WTC11 (cell line): ENCODE data around the gene NFS1.

ENCODE experiments used
- AFF4 ChIP-seq: sonication (generic); formaldehyde crosslinking; IDR thresholded peaks from 2 replicates; pipeline ENCODE4 v1.8.1; 2023; ENCODE audit warnings: mild to moderate bottlenecking, missing genetic modification reagents, borderline replicate concordance
- ATF1 ChIP-seq: sonication (generic); formaldehyde crosslinking; IDR thresholded peaks from 2 replicates; pipeline ENCODE4 v1.8.1; 2023; ENCODE audit warnings: mild to moderate bottlenecking, moderate library complexity, missing genetic modification reagents
- CTCF ChIP-seq: fragments of 200-600 bp; IDR thresholded peaks from 2 replicates; pipeline ENCODE4 v1.8.0; 2022; ENCODE audit warnings: antibody characterized with exemption
- E2F4 ChIP-seq: sonication (generic); formaldehyde crosslinking; IDR thresholded peaks from 2 replicates; pipeline ENCODE4 v1.8.1; 2022; ENCODE audit warnings: low read depth, mild to moderate bottlenecking, moderate library complexity, missing genetic modification reagents, borderline replicate concordance
- ESRRA ChIP-seq: sonication (generic); formaldehyde crosslinking; IDR thresholded peaks from 2 replicates; pipeline ENCODE4 v1.8.1; 2022; ENCODE audit warnings: mild to moderate bottlenecking, missing genetic modification reagents, borderline replicate concordance
- NFYB ChIP-seq: sonication (generic); formaldehyde crosslinking; conservative IDR thresholded peaks from 2 replicates; pipeline ENCODE4 v1.8.0; 2022; ENCODE audit warnings: low read depth, missing genetic modification reagents
- TF ChIP-seq, protein P1 (sequence below): sonication (generic); formaldehyde crosslinking; IDR thresholded peaks from 2 replicates; pipeline ENCODE4 v1.8.1; 2023; ENCODE audit warnings: mild to moderate bottlenecking, missing genetic modification reagents, moderate library complexity
- TF ChIP-seq, protein P2 (sequence below): sonication (generic); formaldehyde crosslinking; IDR thresholded peaks from 2 replicates; pipeline ENCODE4 v1.8.0; 2022; ENCODE audit warnings: mild to moderate bottlenecking, missing genetic modification reagents
- TF ChIP-seq, protein P3 (sequence below): sonication (generic); formaldehyde crosslinking; IDR thresholded peaks from 2 replicates; pipeline ENCODE4 v1.8.1; 2022; ENCODE audit warnings: mild to moderate bottlenecking, moderate library complexity, missing genetic modification reagents

DNA sequence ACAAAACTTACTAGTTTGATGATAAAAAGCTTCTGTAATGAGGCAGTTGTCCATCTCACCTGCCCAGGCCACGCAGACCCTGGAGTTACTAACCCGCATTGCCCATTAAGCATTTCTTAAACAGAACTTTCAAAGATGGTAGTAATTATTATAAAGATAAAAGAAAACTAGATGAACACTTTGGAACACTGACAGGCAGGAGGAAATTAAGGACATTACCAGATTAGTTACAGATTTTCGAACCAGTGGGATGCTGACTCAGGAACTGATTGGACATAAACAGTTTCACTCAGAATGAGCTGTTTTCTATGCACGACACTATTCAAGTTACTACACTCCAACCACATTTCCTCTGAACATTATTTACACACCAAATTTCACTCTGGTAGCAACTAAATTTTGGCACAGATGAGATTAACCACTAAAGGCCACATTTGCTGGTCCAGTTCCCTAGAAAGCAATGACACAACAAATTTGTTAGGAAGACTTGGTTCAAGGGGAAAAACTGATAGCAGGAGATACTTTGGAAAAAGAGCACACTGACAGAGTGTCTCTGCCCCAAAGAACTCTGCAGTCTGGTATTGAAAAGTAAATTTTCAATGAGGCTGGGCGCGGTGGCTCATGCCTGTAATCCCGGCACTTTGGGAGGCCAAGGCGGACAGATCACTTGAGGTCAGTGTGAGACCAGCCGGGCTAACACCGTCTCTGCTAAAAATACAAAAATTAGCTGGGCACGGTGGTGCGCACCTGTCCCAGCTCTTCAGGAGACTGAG lies 3.1 kb upstream of the NFS1 start:
- TF ChIP-seq, protein P1, sequence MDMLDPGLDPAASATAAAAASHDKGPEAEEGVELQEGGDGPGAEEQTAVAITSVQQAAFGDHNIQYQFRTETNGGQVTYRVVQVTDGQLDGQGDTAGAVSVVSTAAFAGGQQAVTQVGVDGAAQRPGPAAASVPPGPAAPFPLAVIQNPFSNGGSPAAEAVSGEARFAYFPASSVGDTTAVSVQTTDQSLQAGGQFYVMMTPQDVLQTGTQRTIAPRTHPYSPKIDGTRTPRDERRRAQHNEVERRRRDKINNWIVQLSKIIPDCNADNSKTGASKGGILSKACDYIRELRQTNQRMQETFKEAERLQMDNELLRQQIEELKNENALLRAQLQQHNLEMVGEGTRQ (CRISPR knock-in tag) = no peak
- TF ChIP-seq ESRRA (CRISPR knock-in tag) (no peak), AFF4 (no peak), CTCF (no peak), E2F4 (CRISPR knock-in tag) (no peak), NFYB (no peak), ATF1 (CRISPR knock-in tag) (no peak)
- TF ChIP-seq, protein P2, sequence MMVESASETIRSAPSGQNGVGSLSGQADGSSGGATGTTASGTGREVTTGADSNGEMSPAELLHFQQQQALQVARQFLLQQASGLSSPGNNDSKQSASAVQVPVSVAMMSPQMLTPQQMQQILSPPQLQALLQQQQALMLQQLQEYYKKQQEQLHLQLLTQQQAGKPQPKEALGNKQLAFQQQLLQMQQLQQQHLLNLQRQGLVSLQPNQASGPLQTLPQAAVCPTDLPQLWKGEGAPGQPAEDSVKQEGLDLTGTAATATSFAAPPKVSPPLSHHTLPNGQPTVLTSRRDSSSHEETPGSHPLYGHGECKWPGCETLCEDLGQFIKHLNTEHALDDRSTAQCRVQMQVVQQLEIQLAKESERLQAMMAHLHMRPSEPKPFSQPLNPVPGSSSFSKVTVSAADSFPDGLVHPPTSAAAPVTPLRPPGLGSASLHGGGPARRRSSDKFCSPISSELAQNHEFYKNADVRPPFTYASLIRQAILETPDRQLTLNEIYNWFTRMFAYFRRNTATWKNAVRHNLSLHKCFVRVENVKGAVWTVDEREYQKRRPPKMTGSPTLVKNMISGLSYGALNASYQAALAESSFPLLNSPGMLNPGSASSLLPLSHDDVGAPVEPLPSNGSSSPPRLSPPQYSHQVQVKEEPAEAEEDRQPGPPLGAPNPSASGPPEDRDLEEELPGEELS = no peak
- TF ChIP-seq, protein P3, sequence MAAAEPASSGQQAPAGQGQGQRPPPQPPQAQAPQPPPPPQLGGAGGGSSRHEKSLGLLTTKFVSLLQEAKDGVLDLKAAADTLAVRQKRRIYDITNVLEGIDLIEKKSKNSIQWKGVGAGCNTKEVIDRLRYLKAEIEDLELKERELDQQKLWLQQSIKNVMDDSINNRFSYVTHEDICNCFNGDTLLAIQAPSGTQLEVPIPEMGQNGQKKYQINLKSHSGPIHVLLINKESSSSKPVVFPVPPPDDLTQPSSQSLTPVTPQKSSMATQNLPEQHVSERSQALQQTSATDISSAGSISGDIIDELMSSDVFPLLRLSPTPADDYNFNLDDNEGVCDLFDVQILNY (CRISPR knock-in tag) = no peak
